Neural progenitor cell (in vitro differentiated cells): ENCODE data around the gene GJC2.

Source experiments
- CTCF ChIP-seq: fragments of 200-600 bp; sonication (generic); IDR thresholded peaks from 2 replicates; pipeline ENCODE4 v1.5.1; 2017; ENCODE audit warnings: antibody characterized with exemption, mild to moderate bottlenecking
- EZH2phosphoT487 ChIP-seq: fragments of 200-600 bp; sonication (generic); IDR thresholded peaks from 2 replicates; pipeline ENCODE4 v1.6.1; 2017; ENCODE audit warnings: antibody characterized with exemption

DNA sequence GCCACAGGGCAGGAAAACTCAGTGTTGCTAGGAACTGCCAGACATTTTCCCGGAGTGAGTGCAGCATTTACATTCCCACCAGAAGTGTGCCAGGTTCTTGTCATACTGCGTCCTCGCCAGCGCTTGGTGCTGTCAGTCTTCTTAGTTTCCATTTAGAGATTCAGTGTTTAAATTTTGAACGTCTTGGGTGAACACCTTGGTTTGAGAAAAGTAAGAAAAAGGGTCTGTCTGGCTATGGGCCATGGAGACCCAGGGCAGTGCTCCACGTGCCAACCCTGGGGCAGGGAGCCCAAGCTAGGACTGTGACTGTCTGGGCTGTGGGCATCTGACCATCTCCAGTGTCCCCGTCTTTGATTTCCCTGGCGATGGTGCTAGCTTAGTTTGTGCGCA is 31.9 kb downstream of the GJC2 start:
- TF ChIP-seq CTCF (no peak), EZH2phosphoT487 (no peak)
